AML-193 (cell line): ENCODE data around the gene CSTPP1.
"Not testable (repeated sequence)": the region's sequence is repeated elsewhere in the genome, so short reads cannot be mapped to it uniquely, and the experiment has no call there.

Experiments used
- DNase-seq, 2 experiments: peaks; one replicate each; lab custom pipeline; 2025; lab: John Stamatoyannopoulos, UW

CSTPP1 gene

GRCh38 chr11:46991391-46991790 is 54.8 kb downstream of the CSTPP1 start:
- DNase-seq, result no peak

GRCh38 chr11:46992386-46992785 is 55.8 kb downstream of the CSTPP1 start:
- DNase-seq, result not testable (repeated sequence)

GRCh38 chr11:46997796-46998195 is 61.2 kb downstream of the CSTPP1 start:
- not testable (repeated sequence) for DNase-seq

DNA sequence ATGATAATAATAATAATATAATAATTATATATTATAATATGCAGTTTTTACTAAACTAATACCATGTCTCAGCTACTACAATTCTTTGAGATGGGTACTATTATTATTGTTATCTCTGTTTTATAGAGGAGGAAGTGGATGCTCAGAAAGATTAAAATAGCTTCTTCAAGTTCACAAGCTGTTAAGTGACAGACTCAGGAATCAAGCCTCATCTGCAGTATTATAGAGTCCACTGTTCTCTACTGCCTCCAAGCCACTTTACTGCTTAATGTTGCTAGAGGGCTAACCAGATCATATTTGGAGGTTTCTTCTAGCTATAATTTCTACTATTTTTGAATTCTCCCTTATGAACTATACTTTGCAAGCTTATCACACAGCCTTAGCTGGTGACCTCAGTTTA is 62.7 kb downstream of the CSTPP1 start:
- no peak for DNase-seq

DNA sequence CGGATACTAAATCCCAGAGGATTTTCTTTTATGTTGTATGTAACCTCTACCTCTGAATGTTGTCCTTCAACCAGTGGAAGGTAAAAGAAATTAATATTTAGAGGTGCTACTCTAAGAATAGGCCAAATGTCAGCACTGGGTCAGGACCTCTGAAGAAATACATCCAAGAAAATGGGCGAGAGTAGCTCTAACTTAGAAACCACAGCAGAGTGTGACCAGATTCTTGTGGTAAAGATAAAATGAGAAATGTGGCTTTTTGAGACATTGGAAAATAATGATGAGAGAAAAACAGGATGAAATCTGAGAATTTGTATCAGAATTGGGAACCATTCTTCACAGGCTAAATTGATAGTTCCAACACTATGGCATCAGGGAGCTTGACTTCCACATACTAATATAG is 63.5 kb downstream of the CSTPP1 start:
- DNase-seq, result no peak

GRCh38 chr11:47001781-47002181 is 65.2 kb downstream of the CSTPP1 start:
- no peak for DNase-seq

DNA sequence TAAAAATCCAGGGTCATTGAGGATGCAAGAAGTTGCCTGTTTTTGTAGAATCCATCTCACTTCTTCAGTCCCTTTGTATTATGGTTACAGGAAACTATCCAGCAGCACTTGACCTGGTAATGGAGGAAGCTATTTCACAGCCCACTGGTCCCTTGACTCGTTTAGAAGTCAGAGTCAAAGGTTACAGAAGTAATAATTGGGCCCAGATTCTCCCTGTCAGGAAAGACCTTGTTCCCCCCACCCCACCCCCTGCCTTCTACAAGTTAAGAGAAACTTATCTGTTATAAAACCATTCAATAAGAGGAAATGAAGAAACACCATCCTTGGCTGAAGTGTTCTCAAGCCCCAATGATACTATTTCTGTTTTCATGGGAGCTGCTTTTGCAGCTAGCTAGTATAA is 65.8 kb downstream of the CSTPP1 start:
- peak; percentile 23 to 32 for DNase-seq

DNA sequence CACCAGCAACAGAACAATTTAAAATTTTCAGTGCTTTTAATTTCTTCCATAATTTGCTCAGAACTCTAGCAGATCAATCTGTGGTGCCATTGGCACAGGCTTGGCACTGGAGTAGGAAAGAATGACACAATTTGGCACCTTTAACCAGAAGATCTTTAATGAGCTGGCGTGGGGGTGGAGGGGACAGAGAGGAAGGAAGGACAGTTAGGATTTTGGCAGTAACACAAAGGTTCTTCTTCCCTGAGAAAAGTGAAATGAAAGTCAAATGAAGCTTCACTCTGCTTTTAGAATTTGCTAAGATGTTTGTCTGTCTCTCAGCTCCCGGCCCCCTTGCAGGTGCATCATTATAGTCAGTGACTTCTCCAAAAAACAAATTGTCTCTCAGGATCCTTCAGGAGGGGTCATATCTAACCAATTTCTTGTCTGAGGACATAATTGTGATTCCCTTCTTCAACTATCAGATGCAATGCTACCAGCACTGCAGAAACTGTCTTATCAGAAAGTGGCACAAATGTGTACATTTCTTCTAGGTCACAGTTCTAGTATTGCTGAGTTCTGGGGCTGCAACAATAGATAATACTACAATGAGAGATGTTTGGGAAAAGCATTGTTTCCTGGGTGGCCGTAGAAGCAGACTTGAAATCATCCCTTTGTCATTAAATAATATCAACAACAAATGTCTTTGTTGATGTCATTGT is 66.8 kb downstream of the CSTPP1 start:
- DNase-seq, result peak; percentile 43 to 71

GRCh38 chr11:47004595-47005033 is 68.1 kb downstream of the CSTPP1 start:
- DNase-seq, result peak; percentile 85 to 86

DNA sequence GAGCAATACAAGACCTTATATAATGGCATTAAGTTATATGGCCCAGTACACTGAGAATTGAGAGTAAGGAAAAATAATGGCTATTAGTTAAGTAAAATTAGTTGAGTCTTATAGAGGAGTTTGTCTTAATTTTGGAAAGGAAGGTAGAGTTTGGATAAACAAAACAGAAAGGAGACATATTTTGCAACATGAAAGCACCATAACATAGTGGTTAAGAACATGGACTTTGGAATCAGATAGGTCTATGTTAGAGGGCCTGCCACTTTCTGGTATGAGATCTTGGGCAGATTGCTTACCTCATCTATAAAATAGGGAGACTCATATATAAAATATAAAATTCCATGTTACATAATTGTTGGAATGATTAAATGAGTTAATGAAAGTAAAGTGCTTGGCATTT is 68.9 kb downstream of the CSTPP1 start:
- no peak for DNase-seq

DNA sequence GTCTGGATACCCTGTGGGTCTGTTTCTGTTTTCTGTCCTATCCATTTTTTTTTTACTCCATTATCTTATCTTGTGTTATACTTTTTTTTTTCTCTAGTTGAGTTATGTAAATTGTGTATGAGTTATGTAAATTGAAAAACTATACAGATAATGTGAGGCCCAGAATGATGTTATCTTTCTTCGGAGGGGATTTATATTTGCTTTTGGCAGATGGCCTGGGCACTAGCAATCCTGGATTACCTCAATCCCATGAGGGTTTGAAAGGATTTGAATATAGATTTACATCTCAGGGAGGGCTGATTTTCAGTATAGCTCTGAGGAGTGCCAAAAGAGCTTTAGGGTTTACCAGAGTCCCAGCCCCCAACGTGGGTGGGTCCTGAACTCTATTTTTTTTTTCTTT is 71.0 kb downstream of the CSTPP1 start:
- DNase-seq, result no peak

DNA sequence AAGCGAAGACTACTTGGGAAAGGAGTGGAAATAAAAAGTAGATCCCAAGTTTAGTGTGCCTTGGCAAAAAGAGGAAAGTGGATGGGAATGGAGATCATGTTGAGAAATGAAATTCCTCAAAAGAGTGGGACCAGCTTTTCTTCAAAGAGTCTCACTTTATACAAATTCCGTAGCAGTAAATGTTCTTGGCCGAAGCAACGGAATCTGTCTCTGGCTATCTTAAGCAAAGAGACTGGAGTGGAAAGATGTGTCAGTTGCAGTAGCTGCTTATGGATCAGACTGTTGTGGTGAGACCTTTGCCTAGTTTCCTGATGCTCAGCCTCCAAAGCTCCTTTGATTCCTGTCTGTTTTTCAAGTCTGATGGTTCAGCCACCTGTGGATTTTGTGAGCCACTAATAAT is 73.6 kb downstream of the CSTPP1 start:
- DNase-seq, result no peak

DNA sequence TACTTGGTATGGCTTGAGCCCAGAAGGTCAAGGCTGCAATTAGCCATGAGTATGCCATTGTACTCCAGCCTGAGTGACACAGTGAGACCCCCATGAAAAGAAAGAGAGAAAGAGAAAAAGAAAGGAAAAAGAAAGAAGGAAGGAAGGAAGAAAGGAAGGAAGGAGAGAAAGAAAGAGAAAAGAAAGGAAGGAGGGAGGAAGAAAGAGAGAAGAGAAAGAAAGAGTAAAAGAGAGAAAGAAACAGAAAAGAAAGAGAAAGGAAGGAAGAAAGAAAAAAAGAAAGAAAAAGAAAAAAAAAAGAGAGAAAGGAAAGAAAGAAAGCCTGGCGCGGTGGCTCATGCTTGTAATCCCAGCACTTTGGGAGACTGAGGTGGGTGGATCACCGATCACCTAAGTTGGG is 77.5 kb downstream of the CSTPP1 start:
- no peak for DNase-seq

DNA sequence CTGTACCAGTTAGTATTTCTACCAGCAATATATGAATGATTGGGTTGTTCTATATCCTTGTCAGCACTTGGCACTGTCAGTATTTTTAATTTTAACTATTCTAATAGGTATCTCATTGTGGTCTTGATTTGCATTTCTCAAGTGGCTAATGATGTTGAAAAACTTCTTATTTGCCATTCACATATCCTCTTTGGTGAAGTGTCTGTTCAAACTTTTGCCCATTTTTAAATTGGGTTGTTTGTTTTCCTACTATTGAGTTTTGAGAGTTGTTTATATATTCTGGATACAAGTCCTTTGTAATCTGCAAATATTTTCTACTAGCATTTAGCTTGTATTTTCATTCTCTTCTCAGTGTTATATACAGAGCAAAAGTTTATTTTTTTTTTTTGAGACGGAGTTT is 82.1 kb downstream of the CSTPP1 start:
- DNase-seq, result no peak

DNA sequence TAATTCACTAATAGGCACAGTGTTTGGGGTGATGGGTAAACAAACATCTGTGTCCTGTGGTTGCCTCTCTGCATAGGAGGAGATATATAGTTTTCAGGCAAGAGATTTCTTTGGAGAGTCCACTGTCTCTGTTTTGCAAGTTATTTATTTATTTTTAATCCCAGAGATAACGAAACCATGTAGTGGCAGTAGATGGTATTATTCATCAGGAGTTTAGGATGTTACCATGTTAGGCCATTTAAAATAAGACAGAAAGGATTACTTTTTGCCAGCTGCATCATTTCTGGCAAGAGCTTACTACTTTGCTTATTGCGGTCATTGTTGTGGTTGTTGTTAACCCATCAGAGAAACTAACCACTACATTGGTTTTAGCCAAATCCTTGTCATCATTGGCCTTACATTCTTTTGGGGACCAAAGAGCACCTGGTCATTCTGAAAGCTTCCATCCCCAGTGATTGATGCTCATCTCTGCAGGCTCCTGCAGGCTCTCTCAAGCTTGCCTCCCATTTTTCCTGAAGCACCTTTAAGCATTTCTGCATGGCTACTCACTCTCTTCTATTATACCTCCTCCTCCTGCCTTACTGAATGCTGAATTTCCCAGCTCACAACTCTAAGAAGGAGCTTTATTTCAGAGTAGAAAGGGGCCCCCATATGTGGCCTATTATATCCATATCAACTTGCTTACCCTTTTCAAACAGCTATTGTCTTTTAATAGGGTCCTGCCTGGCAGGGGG is 84.4 kb downstream of the CSTPP1 start:
- no peak for DNase-seq

GRCh38 chr11:47021527-47021818 is 84.9 kb downstream of the CSTPP1 start:
- no peak for DNase-seq

DNA sequence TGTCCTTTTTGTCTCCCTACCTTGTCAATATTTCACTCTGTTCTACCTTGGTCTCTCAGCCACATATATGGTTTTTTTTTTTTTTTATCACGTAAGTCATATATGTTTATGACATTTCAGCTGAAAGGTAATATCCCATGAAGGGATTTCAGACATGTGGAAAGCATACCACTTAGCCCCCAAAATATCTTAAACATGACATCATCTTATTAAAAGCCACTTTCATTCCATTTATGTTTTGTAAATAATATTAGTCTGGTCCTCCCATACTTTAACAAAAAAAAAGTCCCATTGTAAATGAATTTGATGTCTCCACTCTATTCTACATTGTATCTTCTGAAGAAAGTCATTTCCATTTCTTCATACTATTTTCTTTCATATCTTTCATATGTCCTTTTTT is 85.4 kb downstream of the CSTPP1 start:
- DNase-seq, result no peak

DNA sequence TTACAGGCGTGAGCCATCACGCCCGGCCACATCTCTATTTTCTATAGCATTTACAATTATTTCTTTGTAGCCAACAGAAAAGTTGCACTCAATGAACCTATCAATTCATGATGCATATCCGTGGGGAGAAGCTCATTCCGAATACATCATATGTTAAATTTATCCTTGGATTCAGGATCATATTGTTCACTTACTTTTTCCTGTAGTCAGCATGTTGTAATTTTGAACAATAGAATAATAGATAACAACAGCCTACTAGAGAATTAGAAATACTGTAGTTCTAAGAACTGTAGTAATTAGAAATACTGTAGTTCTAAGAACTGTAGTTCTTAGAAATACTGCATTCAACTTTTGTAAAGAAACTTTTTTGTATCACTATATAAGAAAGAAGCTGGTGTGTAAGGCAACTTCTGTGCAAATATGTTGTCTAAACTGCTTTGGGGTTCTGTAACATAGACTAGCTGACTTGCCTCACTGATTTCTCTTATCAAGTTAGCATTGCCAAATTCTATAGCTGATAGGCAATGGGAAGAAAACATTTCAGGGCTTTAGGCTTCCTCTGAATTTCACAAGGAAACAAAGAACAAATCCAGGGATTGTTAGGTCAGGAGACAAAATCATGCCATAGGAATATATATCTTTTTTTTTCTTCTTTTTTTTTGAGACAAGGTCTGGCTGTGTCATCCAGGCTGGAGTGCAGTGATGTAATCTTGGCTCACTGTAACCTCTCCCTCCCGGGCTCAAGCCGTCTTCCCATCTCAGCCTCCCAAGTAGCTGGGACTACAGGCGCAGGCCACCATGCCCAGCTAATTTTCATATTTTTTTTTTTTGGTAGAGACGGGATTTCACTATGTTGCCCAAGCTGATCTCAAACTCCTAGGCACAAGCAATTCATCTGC is 91.9 kb downstream of the CSTPP1 start:
- DNase-seq, result no peak

DNA sequence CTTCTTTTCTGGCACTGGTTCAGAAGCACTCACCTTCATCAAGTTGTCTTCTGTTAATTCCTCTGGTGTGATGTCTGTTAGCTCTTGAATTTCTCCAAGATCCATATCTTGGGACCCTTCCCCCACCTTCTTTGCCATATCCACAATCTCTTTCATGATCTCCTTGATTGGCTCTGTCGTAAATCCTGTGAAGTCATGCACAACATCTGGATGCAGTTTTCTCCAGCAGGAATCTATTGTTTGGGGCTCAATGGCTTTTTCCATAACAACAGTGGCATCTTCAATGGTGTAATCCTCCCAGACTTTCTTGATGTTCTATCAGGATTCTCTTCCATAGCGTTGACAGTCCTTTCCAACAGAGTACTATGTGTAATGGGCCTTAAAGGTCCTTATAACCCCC is 96.9 kb downstream of the CSTPP1 start:
- DNase-seq, result no peak

DNA sequence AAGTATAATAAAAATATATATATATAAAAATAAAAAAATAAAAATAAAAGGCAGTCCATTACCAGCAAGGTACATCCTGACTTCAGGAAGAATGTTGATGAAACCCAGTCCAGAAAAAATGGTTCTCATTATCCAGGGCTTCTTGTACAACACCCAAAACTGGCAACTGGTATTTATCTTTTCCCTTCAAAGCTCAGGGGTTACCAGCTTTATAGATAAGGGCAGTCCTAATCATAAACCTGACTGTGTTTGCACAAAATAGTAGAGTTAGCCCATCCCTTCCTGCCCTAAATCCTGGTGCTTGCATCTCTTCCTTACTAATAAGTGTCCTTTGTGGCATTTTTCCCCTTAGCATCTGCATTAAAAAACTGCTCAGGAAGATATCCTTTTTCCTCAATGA is 97.5 kb downstream of the CSTPP1 start:
- no peak for DNase-seq

DNA sequence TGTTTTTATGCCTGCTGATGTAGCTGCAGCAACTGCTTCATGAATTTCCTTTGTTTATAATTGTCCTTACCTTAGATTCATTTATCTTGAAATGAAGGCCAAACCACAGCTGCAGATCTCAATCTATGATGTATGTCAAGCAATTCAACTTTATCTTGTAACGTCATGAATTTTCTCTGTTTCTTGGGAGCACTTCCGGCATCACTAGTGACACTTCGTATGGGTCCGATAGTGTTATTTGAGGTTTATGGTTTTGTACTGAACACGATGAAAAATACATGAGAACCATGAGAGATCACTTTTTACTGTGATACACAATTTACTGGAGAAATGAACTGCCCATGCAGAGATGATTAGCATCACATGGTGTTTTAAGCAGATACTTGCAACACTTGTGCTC is 98.5 kb downstream of the CSTPP1 start:
- DNase-seq, result no peak

DNA sequence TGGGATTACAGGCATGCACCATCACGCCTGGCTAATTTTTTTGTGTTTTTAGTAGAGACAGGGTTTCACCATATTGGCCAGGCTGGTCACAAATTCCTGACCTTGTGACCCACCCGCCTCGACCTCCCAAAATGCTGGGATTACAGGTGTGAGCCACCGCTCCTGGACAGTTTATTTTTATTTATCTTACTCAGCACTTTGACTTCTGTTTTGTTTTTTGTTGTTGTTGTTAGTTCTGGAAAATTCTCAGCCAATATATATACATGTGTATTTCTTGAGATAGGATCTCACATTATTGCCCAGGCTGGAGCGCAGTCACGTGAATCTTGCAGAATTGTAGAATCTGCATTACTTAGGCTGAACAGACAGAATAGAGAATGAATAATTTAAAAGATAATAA is 107.6 kb downstream of the CSTPP1 start:
- no peak for DNase-seq

GRCh38 chr11:47047972-47048371 is 111.4 kb downstream of the CSTPP1 start:
- no peak for DNase-seq
